Measurements from ENCODE around the gene PRSS38. TPM values are rescaled to one million over a fixed set of nuclear protein-coding genes. Genes with fewer than 3 reads are reported as not detected.

Gene PRSS38
- total and polyA plus RNA-seq, 12 donors: not detected

DNA sequence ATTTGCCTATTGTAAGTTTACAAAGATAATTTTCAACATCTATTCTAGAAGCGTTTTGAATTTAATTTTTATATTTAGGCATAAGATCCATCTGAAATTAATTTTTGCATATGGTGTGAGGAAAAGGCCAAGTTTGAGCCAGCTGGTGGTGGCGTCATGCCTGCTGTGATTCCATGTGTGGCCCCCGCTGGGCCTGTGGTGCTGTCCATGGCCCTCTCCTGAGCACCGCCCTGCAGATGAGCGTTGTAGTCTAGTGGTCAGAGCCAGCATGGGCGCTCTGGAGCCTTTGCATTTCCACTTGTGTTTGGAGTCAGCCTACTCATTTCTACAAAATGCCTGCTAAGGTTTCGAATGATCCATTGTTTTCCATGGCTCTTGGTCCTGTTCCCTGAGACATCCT, 22.7 kb downstream of the PRSS38 start:
- WGBS, 2 donors: 91 to 92% methylated on average over 7 of the region's 7 CpGs
- peaks cover 0 to 5% (median 0%) of the 10 kb centered on the region in 7 donors for H3K27me3 ChIP-seq
- no peak for ATAC-seq
- TF ChIP-seq, protein P1, sequence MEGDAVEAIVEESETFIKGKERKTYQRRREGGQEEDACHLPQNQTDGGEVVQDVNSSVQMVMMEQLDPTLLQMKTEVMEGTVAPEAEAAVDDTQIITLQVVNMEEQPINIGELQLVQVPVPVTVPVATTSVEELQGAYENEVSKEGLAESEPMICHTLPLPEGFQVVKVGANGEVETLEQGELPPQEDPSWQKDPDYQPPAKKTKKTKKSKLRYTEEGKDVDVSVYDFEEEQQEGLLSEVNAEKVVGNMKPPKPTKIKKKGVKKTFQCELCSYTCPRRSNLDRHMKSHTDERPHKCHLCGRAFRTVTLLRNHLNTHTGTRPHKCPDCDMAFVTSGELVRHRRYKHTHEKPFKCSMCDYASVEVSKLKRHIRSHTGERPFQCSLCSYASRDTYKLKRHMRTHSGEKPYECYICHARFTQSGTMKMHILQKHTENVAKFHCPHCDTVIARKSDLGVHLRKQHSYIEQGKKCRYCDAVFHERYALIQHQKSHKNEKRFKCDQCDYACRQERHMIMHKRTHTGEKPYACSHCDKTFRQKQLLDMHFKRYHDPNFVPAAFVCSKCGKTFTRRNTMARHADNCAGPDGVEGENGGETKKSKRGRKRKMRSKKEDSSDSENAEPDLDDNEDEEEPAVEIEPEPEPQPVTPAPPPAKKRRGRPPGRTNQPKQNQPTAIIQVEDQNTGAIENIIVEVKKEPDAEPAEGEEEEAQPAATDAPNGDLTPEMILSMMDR (IDR thresholded peaks at IDR 0.05): no peak
- no peak overlapping the region for H3K4me3 ChIP-seq
- no peak overlapping the region for H3K27ac ChIP-seq
- intact Hi-C loops (cut with DNase I): no loop called here
- H3K4me1 ChIP-seq: no peaks in the 10 kb centered on the region
- H3K9me3 ChIP-seq: no peaks in the 10 kb centered on the region
- no peak for DNase-seq
- H3K36me3 ChIP-seq: no peaks in the 10 kb centered on the region

DNA sequence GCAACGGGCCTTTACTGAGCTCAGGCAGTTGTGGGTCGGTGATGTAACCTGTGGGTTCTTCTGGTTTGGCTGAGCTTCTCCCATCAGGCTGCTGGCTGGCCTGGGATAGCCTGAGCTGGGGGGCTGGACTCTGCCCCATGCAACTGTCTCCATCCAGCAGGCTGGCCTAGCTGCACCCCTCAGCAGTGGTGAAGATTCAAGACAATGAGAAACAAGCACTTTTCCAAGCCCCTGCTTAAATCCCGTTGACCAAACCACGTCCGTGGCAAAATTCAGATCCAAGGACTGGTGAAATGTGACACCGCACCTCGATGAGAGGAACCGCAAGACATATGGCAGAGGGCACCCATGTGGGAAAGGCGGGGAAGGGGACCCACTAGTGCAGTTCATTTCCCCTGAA, 25.6 kb downstream of the PRSS38 start:
- ATAC-seq (no peak), DNase-seq (no peak)
- Histone ChIP-seq H3K27me3 (peaks cover 0 to 7% (median 0%) of the 10 kb centered on the region in 7 donors), H3K4me1 (no peaks in the 10 kb centered on the region), H3K4me3 (no peak overlapping the region), H3K27ac (no peak overlapping the region), H3K9me3 (no peaks in the 10 kb centered on the region), H3K36me3 (no peaks in the 10 kb centered on the region)
- TF ChIP-seq, protein P1 (IDR thresholded peaks at IDR 0.05): no peak
- intact Hi-C loops (cut with DNase I): loop anchor here in 1 of 10 donors (10.0 kb wide), 1 partner anchor 94 kb away; no protein-coding TSS in a partner anchor
- 74 to 76% methylated on average over 9 of the region's 9 CpGs for WGBS, 2 donors

DNA sequence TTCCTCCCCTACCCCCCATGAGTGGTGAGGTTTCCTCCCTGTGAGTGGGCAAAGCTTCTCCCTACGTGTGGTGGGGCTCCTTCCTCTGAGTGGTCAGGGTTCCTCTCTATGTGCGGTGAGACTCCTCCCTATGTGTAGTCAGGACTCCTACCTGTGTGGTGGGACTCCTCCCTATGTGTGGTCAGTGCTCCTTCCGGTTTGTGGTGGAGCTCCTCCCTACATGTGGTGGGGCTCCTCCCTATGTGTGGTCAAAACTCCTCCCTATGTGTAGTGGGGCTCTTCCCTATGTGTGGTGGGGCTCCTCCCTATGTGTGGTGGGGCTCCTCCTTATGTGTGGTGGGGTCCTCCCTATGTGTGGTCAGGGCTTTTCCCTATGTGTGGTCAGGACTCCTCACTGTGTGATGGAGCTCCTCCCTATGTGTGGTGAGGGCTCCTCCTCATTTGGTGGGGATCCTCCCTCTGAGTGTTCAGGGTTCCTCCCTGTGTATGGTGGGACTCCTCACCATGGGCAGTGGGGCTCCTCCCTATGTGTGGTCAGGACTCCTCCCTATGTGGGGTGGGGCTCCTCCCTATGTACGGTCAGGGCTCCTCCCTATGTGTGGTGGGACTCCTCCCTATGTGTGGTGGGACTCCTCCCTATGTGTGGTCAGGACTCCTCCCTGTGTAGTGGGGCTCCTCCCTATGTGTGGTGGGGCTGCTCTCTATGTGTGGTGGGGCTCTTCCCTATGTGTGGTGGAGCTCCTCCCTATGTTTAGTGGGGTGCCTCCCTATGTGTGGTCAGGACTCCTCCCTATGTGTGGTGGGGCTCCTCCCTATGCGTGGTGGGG, 29.1 kb downstream of the PRSS38 start:
- Histone ChIP-seq H3K9me3 (peaks cover 0 to 12% (median 0%) of the 10 kb centered on the region in 11 donors), H3K4me1 (no peaks in the 10 kb centered on the region), H3K4me3 (no peak overlapping the region), H3K36me3 (no peaks in the 10 kb centered on the region), H3K27ac (no peak overlapping the region), H3K27me3 (peaks cover 0 to 9% (median 0%) of the 10 kb centered on the region in 7 donors)
- WGBS, 2 donors: 84 to 89% methylated on average over 5 of the region's 5 CpGs
- TF ChIP-seq, protein P1 (IDR thresholded peaks at IDR 0.05): no peak
- no peak for DNase-seq
- ATAC-seq: no peak
- intact Hi-C loops (cut with DNase I): loop anchor here in 1 of 10 donors (10.0 kb wide), 1 partner anchor 90 kb away; no protein-coding TSS in a partner anchor

- TF ChIP-seq, protein P1 (IDR thresholded peaks at IDR 0.05): no peak
- no peak for DNase-seq
- Histone ChIP-seq H3K9me3 (peaks cover 0 to 12% (median 0%) of the 10 kb centered on the region in 11 donors), H3K27me3 (peaks cover 0 to 10% (median 0%) of the 10 kb centered on the region in 7 donors), H3K36me3 (no peaks in the 10 kb centered on the region), H3K4me1 (no peaks in the 10 kb centered on the region), H3K4me3 (no peak overlapping the region), H3K27ac (no peak overlapping the region)
- no peak for ATAC-seq
- intact Hi-C loops (cut with DNase I): loop anchor here in 1 of 10 donors (10.0 kb wide), 1 partner anchor 90 kb away; no protein-coding TSS in a partner anchor
- WGBS, 2 donors: 81 to 86% methylated on average over 3 of the region's 3 CpGs
These were observed 29.6 kb downstream of the PRSS38 start for GRCh38 chr1:227845147-227845458.

Measured in heart right ventricle (tissue), 16 donors.